GM18858 (cell line): ENCODE data around the gene CDK4.
"Not testable (repeated sequence)": the region's sequence is repeated elsewhere in the genome, so short reads cannot be mapped to it uniquely, and the experiment has no call there.

Experiments used
- ATAC-seq: cut with Tn5 transposase; IDR thresholded peaks from one replicate; pipeline ENCODE4 v1.9.1; 2021; ENCODE audit not compliant: unreplicated experiment

Gene CDK4

DNA sequence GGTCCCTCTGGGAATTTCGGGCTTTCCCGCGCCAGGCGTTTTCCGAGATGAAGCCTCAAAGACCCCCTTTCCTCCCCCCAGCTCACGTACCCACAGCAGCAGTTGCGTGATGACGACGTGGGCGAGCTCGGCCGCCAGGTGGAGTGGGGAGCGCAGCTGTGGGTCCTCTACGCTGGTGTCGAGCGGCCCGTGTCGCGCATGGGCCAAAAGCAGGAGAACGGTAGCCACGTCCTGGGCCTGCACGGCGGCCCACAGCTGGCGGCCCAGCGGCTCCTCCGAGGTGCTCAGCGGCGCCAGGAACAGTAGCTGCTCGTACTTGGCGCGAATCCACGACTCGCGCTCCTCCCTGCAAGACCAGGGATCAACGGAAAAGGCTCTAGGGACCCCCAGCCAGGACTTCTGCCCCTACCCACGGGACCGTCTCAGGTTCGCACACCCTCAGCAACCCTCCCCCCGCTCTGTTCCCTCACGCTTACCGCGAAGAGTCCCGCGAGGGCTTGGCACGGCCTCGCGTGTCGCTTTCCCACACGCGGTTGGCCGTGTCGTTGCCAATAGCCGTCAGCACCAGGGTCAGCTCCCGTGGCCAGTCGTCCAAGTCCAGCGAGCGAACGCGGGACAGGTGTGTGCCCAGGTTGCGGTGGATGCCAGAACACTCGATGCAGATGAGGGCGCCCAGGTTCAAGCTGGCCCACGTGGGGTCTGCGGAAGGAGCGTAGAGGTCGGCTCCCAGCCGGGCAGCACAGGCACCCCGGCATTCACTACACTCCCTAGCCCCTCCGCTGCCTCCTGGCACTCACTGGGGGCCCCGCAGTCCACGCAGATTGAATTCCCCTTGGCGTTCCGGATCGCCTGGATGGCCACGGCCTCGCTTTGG is 25.0 kb downstream of the CDK4 start:
- ATAC-seq = no peak

DNA sequence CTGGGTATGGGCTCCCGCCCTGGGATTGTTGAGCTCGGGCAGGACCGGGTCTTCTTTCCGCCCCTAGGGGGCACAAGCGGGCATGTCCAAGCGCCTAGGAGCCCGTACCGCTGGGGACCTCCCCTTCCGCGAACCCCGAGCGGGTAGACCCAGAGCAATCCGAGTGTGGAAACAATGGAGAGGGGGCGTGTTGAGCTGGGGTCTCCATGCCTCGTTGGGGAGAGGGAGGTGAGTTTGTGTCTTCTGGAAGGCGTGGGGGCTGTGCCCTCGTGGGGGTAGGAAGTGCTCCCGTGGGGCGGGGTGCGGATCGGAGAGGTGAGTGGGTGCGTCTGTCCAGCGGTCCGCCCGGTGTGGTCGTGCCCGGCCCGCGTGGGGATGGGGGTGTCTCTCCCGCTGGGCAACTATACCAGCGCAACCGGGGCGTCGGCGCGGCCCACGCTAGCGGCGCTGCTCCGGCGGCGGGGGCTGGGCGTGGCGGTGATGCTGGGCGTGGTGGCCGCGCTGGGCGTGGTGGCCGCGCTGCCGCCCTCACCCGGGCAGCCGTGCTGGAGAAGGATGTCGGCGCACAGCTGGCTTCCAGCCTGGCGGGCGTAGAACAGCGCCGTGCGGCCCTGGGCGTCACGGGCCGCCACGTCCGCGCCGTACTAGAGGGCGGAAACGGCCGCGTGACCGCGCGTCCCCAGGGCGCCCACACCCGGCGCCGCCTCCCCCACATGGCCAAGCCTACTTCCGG is 25.8 kb downstream of the CDK4 start:
- no peak for ATAC-seq

DNA sequence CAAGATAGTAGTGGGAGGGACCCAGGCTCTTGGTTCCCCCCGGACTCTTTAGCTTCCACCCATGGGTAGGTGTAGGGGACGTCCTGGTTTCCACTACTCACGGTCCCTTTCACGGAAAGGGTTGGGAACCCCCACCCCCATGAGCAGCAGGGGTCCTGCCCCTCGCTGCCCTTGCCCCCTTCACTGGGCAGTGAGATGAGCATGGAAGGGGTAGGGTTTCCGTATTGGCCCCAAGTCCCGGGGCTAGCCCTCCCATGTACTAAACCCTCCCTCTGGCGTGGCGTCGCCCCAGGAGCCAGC is 26.3 kb downstream of the CDK4 start:
- no peak for ATAC-seq

DNA sequence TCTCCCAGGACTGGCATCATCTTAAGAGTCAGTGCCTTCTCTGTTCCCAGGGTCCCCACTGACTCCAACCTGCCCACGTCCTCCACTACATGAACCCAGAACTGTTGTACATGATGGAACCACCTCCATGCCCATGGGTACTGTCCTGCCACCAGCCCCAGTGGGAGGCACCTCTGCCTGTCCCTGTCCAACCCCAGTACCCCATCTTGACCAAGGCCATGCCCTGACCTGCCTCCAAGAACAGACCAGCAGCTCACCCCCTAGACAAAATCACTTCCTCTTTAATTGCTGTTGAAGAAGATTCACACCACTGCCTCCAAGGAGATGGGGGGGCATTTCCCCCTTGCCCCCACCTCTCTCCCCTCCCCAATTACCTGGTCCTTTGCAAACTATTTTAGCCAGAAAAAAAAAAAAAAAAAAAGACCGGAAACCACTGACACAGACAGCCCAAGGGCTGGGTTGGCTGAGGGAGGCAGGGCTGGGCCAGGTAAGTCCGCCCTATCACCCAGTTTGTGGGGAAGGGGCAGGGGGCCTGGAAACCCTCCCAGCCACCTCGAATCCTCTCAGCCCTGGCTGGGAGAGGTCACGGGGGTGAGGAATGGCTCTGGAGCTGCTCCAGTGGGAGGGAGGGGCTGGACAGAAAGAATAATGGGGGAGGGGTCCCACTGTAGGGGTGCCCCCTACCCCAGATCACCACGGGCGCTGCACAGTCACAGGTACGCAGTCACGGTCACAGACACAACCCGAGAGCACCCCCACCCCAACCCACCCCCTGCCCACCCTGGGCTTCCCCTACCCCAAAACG is 27.0 kb downstream of the CDK4 start:
- no peak for ATAC-seq

DNA sequence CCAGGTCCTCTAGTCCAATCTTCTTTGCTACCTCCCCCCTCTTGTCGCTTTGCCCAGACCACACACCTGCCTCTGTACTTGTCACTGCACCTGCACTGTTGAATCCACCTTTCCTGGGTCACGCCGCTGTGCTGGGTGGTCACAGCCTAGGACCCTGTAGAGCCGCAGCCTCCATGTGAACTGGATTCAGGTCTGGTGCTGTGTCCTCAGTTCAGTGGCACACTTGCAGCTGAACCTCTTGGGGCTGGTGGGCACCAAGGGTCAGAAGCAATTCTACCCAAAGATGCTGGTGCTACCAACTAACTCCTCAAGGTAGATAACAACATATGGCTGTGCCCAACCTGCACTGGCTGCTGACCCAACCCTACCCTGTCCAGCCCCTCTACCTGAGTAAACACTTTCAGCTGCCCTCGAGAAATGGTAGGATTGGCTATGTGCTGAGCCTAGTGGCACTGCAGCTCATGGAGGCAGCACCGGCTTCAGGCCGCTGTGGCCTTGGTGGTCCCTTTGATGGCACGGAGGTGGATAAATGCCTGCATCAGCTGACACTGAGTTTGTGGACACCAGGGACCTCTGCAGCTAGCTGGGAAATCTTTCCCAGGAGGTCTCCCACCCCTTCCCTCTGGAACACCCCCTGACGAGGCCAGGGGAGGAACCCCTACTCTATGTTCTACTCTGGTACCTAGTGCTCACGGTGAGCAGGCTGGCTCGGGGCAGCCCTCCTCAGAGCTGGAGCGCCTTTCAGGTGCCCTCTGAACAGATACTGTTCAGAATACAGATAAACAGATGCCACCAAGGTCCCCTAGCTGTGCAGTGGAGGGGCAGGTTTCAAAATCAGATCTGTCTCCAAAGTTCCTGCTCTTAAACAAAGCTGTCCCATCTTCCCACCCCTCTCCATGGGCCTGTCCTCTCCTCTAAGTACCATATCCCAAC is 27.8 kb downstream of the CDK4 start:
- no peak for ATAC-seq

DNA sequence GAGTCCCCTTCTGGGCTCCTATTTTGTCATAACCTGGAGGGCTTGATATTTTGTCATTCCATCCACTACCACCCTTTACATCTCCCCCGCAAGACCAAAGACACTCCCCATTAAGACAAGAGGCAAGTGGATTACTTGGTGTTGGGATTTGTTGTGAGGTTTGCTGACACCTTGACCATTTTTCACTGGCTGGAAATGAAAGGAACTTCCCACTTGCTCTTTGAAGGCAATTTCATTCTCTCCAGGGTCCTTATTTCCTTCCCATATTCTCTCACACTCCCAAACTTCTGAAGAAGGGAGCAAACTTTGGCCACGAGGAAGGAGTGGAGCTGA is 28.5 kb downstream of the CDK4 start:
- no peak for ATAC-seq

DNA sequence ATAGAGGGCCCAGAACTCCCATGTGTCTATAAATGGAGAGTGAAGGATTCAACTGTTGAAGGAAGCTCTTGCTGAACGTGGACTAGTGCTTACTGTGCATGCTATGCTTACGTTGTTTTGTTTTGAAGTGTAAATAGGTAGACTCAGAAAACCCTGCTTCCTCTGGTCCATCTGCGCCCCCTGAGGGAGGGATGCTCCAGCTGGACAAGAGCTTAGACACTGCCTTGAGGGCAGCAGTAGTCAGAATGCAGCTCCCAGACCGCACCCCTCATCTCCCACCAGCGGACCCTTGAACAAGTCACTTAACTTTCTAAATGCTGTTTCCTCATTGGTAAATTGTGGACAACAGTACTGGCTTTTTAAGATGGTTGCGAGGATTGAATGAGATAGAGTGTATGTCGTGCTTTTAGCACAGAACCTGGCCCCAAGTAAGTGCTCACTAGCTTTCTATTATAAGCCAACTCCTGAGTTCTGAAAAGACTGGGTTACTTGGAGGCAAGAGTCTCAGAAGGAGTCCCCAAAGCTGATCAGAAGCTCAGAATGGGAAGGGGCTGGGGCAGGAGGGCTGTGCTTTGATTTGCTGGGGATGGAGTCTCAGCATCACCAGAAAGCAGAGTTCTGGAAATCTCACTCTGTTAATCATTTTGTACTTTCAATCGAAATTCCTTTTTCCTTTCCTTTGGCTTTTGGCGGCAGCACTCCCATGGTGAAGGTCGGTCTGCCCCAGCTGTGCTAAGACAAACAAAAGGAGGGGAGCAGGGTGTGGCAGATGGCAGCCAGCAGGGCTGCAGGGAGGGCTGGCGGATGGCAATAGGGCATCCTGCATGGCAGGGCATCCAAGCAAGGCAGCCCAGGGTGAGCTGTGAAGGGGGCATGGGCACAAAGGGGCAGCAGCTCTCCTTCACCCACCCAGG is 29.1 kb downstream of the CDK4 start:
- ATAC-seq = no peak

DNA sequence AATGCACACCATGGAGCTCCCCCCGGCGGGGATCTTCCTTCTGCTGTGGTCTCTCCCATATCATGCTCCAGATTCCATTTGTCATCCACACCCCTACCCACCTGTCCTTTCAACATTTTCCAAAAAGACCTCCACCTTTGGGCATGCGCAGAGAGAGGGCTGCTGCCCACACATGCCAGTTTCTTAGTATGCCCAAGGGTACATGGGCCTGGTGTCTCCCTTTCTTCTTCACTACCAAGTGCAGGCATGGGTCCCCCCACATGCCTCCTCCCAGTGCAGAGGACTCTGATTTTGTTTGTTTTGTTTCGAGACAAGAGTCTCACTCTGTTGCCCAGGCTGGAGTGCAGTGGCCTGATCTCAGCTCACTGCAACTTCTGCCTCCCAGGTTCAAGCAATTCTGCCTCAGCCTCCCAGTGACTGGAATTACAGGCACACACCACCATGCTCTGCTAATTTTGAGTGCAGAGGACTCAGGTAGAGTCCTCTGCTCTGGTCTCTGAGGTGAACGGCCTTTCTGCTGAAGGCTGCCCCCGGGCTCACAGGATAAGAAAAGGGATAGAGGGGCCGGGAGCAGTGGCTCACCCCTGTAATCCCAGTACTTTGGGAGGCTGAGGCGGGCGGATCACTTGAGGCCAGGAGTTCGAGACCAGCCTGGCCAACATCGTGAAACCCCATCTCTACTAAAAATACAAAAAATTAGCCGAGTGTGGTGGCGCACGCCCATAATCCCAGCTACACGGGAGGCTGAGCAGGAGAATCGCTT is 30.1 kb downstream of the CDK4 start:
- ATAC-seq = not testable (repeated sequence)

DNA sequence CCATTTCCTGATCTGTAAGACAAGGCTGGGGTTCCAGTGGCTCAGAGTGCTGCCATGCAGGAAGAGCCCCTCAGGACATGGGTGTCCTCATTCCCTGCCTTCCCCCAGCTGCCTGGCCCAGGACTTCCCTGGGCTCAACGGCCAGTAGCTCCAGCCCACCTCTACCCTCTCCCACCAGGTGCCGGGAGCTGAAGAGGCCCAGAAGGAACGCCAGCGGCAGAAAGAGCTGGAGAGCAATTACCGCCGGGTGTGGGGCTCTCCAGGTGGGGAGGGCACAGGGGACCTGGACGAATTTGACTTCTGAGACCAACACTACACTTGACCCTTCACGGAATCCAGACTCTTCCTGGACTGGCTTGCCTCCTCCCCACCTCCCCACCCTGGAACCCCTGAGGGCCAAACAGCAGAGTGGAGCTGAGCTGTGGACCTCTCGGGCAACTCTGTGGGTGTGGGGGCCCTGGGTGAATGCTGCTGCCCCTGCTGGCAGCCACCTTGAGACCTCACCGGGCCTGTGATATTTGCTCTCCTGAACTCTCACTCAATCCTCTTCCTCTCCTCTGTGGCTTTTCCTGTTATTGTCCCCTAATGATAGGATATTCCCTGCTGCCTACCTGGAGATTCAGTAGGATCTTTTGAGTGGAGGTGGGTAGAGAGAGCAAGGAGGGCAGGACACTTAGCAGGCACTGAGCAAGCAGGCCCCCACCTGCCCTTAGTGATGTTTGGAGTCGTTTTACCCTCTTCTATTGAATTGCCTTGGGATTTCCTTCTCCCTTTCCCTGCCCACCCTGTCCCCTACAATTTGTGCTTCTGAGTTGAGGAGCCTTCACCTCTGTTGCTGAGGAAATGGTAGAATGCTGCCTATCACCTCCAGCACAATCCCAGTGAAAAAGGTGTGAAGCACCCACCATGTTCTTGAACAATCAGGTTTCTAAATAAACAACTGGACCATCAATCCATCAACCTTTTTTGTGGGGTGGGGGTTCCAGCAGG is 31.2 kb downstream of the CDK4 start:
- ATAC-seq = no peak

DNA sequence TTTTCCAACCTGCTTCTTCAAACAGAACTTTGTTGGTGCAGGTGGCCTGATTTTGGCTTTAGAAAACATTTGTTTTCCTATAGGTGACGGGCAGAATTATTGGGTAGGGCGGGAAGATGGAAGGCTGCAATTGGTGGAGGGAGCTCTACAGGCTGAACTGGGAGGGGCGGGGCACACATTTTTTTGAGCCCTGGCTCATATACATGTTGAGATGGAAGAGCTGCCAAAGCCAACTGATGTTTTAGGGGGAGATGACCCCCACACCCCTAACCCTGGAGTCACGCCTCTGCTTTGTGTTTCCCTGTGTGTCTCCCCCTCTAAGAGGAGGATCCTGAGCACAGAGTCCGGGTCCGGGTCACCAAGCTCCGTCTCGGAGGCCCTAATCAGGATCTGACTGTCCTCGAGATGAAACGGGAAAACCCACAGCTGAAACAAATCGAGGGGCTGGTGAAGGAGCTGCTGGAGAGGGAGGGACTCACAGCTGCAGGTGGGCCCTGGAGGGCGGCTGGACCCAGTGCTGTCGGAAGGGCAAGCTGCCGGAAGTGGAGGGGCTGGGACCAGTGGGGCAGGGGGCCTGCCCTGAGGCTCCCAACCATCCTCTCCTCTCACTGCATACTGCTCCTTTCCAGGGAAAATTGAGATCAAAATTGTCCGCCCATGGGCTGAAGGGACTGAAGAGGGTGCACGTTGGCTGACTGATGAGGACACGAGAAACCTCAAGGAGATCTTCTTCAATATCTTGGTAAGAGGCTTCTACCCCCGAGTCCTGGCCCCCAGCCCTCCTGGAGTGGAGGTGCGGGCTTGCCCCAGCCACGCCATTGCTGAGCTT is 32.1 kb downstream of the CDK4 start:
- no peak for ATAC-seq

DNA sequence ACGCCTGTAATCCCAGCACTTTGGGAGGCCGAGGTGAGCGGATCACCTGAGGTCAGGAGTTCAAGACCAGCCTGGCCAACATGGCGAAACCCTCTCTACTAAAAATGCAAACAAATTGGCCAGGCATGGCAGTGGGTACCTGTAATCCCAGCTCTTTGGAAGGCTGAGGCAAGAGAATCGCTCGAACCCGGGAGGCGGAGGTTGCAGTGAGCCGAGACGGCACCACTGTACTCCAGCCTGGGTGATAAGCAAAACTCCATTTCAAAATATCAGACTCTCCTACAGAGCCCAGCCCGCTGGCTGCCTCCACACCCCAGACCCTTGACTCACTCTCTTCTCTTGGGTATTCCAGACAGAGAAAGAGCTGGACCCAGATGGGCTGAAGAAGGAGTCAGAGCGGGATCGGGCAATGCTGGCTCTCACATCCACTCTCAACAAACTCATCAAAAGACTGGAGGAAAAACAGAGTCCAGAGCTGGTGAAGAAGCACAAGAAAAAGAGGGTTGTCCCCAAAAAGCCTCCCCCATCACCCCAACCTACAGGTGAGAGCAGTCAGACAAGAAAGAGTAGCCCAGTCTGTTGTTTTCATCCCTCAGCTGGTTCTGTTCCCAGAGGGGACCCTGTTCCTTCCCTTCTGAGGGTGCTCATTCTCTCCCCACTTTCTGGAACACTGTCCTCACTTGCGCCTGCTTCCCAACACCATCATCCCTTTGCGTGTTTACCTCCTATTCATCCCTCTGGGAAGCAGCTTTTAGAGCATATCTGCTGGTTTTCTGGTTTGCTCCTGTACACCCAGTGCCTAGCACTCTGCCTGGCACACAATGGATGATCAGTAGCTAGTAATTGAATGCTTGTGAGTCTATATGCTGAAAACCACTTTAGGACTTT is 33.2 kb downstream of the CDK4 start:
- ATAC-seq = no peak

DNA sequence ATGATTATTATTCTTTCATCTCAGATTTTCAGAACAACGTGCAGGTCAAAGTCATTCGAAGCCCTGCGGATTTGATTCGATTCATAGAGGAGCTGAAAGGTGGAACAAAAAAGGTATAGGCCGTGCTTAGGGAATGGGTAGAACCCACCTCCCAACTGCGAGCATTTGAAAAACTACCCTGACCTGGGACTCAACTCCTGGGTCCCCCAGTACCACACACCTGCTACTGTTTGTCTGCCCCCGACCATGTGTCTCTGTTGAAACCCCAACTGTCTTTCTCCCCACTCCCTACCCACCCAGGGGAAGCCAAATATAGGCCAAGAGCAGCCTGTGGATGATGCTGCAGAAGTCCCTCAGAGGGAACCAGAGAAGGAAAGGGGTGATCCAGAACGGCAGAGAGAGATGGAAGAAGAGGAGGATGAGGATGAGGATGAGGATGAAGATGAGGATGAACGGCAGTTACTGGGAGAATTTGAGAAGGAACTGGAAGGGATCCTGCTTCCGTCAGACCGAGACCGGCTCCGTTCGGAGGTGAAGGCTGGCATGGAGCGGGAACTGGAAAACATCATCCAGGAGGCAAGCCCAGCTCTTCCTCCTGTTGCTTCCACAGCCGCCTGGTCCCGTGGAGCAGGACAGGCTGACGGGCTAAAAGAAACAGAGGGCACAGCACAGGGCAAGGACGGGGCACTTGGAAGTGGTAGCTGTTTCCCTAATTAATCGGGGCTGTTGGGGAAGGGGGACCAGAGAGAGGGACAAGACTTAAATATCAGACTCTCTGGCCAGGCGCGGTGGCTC is 34.1 kb downstream of the CDK4 start:
- ATAC-seq = no peak

DNA sequence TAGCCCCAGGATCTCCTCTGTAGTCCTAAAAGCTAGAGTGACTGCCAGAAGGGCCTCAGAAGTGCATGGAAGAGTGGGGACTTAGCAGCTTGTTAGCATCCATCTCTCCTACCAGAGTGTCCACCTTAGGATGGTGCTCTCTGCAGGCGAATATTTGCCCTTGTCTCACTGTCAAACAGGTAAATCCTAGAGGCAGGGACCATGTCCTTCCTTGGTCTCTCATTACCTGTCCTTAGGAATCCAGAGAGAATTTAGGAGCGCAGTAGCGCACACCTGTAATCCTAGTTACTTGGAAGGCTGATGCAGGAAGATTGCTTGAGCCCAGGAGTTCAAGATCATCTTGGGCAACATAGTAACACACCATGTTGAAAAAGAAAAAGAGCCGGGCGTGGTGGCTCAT is 35.0 kb downstream of the CDK4 start:
- no peak for ATAC-seq

DNA sequence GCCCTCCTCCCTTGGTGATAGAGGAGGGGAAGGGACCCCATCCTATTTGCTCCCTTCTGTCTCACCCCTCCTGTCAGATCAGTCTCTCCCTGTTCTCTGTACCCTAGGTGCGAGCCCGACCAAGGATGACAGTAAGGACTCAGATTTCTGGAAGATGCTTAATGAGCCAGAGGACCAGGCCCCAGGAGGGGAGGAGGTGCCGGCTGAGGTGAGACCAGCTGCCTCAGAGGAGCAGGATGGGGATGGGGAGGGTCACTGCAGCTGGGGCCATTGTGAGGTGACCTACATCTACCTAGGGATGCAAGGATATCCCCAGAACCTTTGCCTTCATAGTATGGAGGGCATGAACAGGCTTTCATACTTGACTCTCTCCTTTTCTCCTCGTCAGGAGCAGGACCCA is 35.8 kb downstream of the CDK4 start:
- ATAC-seq = no peak

DNA sequence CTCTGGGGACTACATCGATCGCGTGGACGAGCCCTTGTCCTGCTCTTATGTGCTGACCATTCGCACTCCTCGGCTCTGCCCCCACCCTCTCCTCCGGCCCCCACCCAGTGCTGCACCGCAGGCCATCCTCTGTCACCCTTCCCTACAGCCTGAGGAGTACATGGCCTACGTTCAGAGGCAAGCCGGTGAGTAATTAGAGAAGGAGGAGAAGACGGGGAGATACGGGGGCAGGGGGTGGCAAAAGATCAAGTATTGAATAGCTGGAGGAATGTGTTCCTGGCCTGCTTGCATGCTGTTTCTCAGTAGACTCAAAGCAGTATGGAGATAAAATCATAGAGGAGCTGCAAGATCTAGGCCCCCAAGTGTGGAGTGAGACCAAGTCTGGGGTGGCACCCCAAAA is 36.3 kb downstream of the CDK4 start:
- ATAC-seq = no peak
